IMR-90 (cell line): ENCODE results near the gene CDRT4. TPM values are rescaled to one million over a fixed set of nuclear protein-coding genes. Genes with fewer than 3 reads are reported as not detected.
"Not testable (repeated sequence)": the region's sequence is repeated elsewhere in the genome, so short reads cannot be mapped to it uniquely, and the experiment has no call there.

ENCODE experiments used
- ATAC-seq: fragments of 200-7000 bp; cut with Tn5 transposase; 2 replicates; pipeline ENCODE4 v1.9.1; 2020; ENCODE audit warnings: low read depth, mild to moderate bottlenecking, moderate library complexity
- BruUV-seq: library from RNA; stranded (reverse); fragments of 400-500 nt; replicated peaks from 2 replicates; lab custom pipeline; 2021; lab: Mats Ljungman, UMichigan
- CTCF ChIA-PET: fragments of 300-600 bp; formaldehyde crosslinking; extraction: SDS; loops from one replicate; lab custom pipeline; 2021; ENCODE audit warnings: antibody characterized with exemption; lab: Yijun Ruan, JAX
- POLR2A ChIA-PET: fragments of 300-600 bp; sonication (Branson Sonifier 250); formaldehyde crosslinking; loops from one replicate; lab custom pipeline; 2022; ENCODE audit warnings: antibody characterized with exemption; ENCODE audit not compliant: unreplicated experiment; lab: Charles Lee
- DNase-seq: peaks from one replicate; pipeline ENCODE4 v3.0.0; 2013
- H2AFZ ChIP-seq: replicated peaks from 2 replicates; pipeline ENCODE3; 2013; ENCODE audit warnings: low read length, mild to moderate bottlenecking; ENCODE audit not compliant: poor library complexity
- H2AK5ac ChIP-seq: 2 replicates; pipeline ENCODE4 v1.6.1; 2013; ENCODE audit warnings: low read depth, low read length, inconsistent platforms
- H2AK9ac ChIP-seq: replicated peaks from 2 replicates; pipeline ENCODE3; 2013; ENCODE audit warnings: mild to moderate bottlenecking, low read depth, low read length, moderate library complexity; ENCODE audit not compliant: poor library complexity
- H2BK120ac ChIP-seq: 2 replicates; pipeline ENCODE4 v1.6.1; 2013; ENCODE audit warnings: low read depth, low read length, inconsistent platforms
- H2BK15ac ChIP-seq: 3 replicates; pipeline ENCODE4 v1.6.1; 2013; ENCODE audit warnings: low read depth, low read length, inconsistent platforms
- H2BK20ac ChIP-seq: 2 replicates; pipeline ENCODE4 v1.6.1; 2013; ENCODE audit warnings: low read depth, mild to moderate bottlenecking, inconsistent platforms, low read length, moderate library complexity
- H2BK5ac ChIP-seq: 2 replicates; pipeline ENCODE4 v1.6.1; 2013; ENCODE audit warnings: mild to moderate bottlenecking, low read depth, low read length, inconsistent platforms; ENCODE audit not compliant: poor library complexity, severe bottlenecking
- H3K14ac ChIP-seq: replicated peaks from 2 replicates; pipeline ENCODE4 v1.6.1; 2013; ENCODE audit warnings: low read depth, low read length, inconsistent platforms
- H3K18ac ChIP-seq: 2 replicates; pipeline ENCODE4 v1.6.1; 2013; ENCODE audit warnings: low read depth, low read length, control low read depth
- H3K23ac ChIP-seq: 2 replicates; pipeline ENCODE4 v1.6.1; 2013; ENCODE audit warnings: low read depth, low read length, inconsistent platforms
- H3K27ac ChIP-seq: 2 replicates; pipeline ENCODE4 v1.5.1; 2013; ENCODE audit warnings: mild to moderate bottlenecking, control low read depth, low read length; ENCODE audit not compliant: insufficient read depth
- H3K27me3 ChIP-seq: 2 replicates; pipeline ENCODE4 v1.6.1; 2013; ENCODE audit warnings: low read length; ENCODE audit not compliant: control insufficient read depth, insufficient read depth
- H3K36me3 ChIP-seq: 2 replicates; pipeline ENCODE4 v1.6.1; 2013; ENCODE audit warnings: low read length, mixed read lengths; ENCODE audit not compliant: control insufficient read depth, insufficient read depth
- H3K4ac ChIP-seq: 2 replicates; pipeline ENCODE4 v1.6.1; 2013; ENCODE audit warnings: low read depth, low read length, inconsistent platforms
- H3K4me1 ChIP-seq: 2 replicates; pipeline ENCODE4 v1.6.1; 2013; ENCODE audit warnings: low read length, mixed read lengths; ENCODE audit not compliant: control insufficient read depth, insufficient read depth
- H3K4me2 ChIP-seq: 2 replicates; pipeline ENCODE4 v1.6.1; 2013; ENCODE audit warnings: low read depth, mild to moderate bottlenecking, control low read depth, low read length, moderate library complexity
- H3K4me3 ChIP-seq: 2 replicates; pipeline ENCODE4 v1.5.1; 2013; ENCODE audit warnings: low read depth, mild to moderate bottlenecking, control low read depth, low read length, moderate library complexity; ENCODE audit not compliant: insufficient read depth
- H3K56ac ChIP-seq: 2 replicates; pipeline ENCODE4 v1.6.1; 2013; ENCODE audit warnings: low read length, inconsistent platforms; ENCODE audit not compliant: insufficient read depth; ENCODE audit errors: extremely low read depth
- H3K79me1 ChIP-seq, 2 experiments: 2 replicates each; pipeline ENCODE4 v1.6.1; 2013; ENCODE audit warnings: low read length in 2 of 2, inconsistent platforms in 1 of 2, low read depth in 1 of 2
- H3K9ac ChIP-seq: 2 replicates; pipeline ENCODE4 v1.6.1; 2013; ENCODE audit warnings: low read depth, low read length, control low read depth
- H3K9me1 ChIP-seq: 2 replicates; pipeline ENCODE4 v1.6.1; 2013; ENCODE audit warnings: low read length, inconsistent platforms; ENCODE audit not compliant: insufficient read depth
- H3K9me3 ChIP-seq: 2 replicates; pipeline ENCODE4 v1.6.1; 2013; ENCODE audit warnings: low read length; ENCODE audit not compliant: control insufficient read depth, insufficient read depth
- H4K20me1 ChIP-seq: 2 replicates; pipeline ENCODE4 v1.6.1; 2013; ENCODE audit warnings: low read length, inconsistent platforms; ENCODE audit not compliant: insufficient read depth
- H4K5ac ChIP-seq: 2 replicates; pipeline ENCODE4 v1.6.1; 2013; ENCODE audit warnings: mild to moderate bottlenecking, low read depth, low read length, control low read depth
- H4K8ac ChIP-seq, 2 experiments: 2 replicates each; pipeline ENCODE4 v1.6.1; 2013; ENCODE audit warnings: low read depth in 2 of 2, low read length in 2 of 2, control low read depth in 1 of 2, inconsistent platforms in 1 of 2
- H4K91ac ChIP-seq: 2 replicates; pipeline ENCODE4 v1.6.1; 2013; ENCODE audit warnings: low read depth, low read length, inconsistent platforms; ENCODE audit not compliant: insufficient read depth
- BHLHE40 ChIP-seq: fragments of 150-350 bp; IDR thresholded peaks from 2 replicates; pipeline ENCODE4 v1.6.1; 2016; ENCODE audit warnings: mild to moderate bottlenecking, low read depth, low read length
- ELK1 ChIP-seq: fragments of 150-350 bp; IDR thresholded peaks from 2 replicates; pipeline ENCODE4 v1.6.1; 2016; ENCODE audit warnings: low read depth, mild to moderate bottlenecking, low read length, moderate library complexity, borderline replicate concordance
- RAD21 ChIP-seq: IDR thresholded peaks from 2 replicates; pipeline ENCODE4 v1.6.1; 2012; ENCODE audit warnings: low read length, improper control_type of control experiment
- SMC3 ChIP-seq: fragments of 150-350 bp; IDR thresholded peaks from 2 replicates; pipeline ENCODE4 v1.6.1; 2016; ENCODE audit warnings: low read depth, mild to moderate bottlenecking, antibody characterized with exemption, low read length, moderate library complexity
- WGBS, 2 experiments: methylation state at CpG; one replicate each; pipeline versions ENCODE4 v1.1.5 to v1.1.7; 2013; ENCODE audit warnings: missing lambda C conversion rate in 2 of 2; ENCODE audit not compliant: insufficient read length in 1 of 2; ENCODE audit errors: extremely low coverage in 2 of 2; 5-methylcytosine and 5-hydroxymethylcytosine counted together
- dilution Hi-C: fragments of 300-500 bp; cut with HindIII; formaldehyde crosslinking; loops from one replicate; pipeline ENCODE4 v1.14.3; 2018; ENCODE audit warnings: low sequenced_read_pairs; ENCODE audit not compliant: unreplicated experiment
- in situ Hi-C: fragments of 300-500 bp; cut with MboI; formaldehyde crosslinking; loops from 3 replicates; pipeline ENCODE4 v1.14.3; 2019; ENCODE audit warnings: low sequenced_read_pairs, inconsistent platforms, mixed read lengths
- intact Hi-C: fragments of 100-400 bp; cut with micrococcal nuclease; formaldehyde crosslinking; loops from 2 replicates; pipeline ENCODE4 v1.10.0; 2022
- polyA plus RNA-seq, 3 experiments: library from polyadenylated mRNA; depleted of rRNA; stranded (reverse); fragments of >200 nt; gene quantifications; 2 replicates each; pipeline ENCODE4 v1.2.3, GENCODE V29; 2012; ENCODE audit warnings: low replicate concordance in 1 of 3
- total RNA-seq: library from RNA; depleted of rRNA; stranded (reverse); fragments of >200 nt; gene quantifications from 2 replicates; pipeline ENCODE4 v1.2.3, GENCODE V29; 2012

Gene CDRT4
- total and polyA plus RNA-seq, 2 of the 4 experiments (the other 2 are of a cell fraction), result 0.90 to 3.7 TPM

- WGBS, 2 experiments, result 67% methylated on average over 1 of the region's 3 CpGs; no CpG with 5 or more reads in 1 of the 2 experiments
- in situ Hi-C loops, result no loop called here
- no peak overlapping the region for H3K4ac ChIP-seq
Observed at GRCh38 chr17:15440347-15440746, 27.1 kb downstream of the CDRT4 start.

GRCh38 chr17:15439205-15439985, 28.0 kb downstream of the CDRT4 start:
- H2BK5ac ChIP-seq, H3K18ac ChIP-seq, H3K56ac ChIP-seq, H3K9me1 ChIP-seq, BruUV-seq, ATAC-seq, H4K20me1 ChIP-seq, H2AFZ ChIP-seq, DNase-seq, H4K5ac ChIP-seq, H3K27ac ChIP-seq, H2AK5ac ChIP-seq, dilution Hi-C loops, intact Hi-C loops, H3K9me3 ChIP-seq, POLR2A ChIA-PET, H2BK20ac ChIP-seq, H3K4ac ChIP-seq, H3K4me2 ChIP-seq, H3K79me1 ChIP-seq, H4K91ac ChIP-seq, H2BK15ac ChIP-seq, H2AK9ac ChIP-seq, H3K23ac ChIP-seq, H4K8ac ChIP-seq, H3K14ac ChIP-seq, H3K36me3 ChIP-seq, H3K9ac ChIP-seq, H3K4me3 ChIP-seq, H2BK120ac ChIP-seq, H3K27me3 ChIP-seq, CTCF ChIA-PET: not testable (repeated sequence)
- in situ Hi-C loops, result loop anchor here (10.0 kb wide), 1 partner anchor 175 kb away; the partner anchor contains the start of gene PMP22
- WGBS, 2 experiments, result no CpG with 5 or more reads among the region's 8 CpGs
- H3K4me1 ChIP-seq, result peaks cover 13% of the 10 kb centered on the region

More at GRCh38 chr17:15440347-15440746, 27.1 kb downstream of the CDRT4 start:
- no peak overlapping the region for H3K18ac ChIP-seq
- H3K4me2 ChIP-seq, result no peak overlapping the region
- H2BK20ac ChIP-seq, result no peak overlapping the region
- H3K9ac ChIP-seq, result no peak overlapping the region
- no peak overlapping the region for H3K56ac ChIP-seq
- H3K9me3 ChIP-seq, result no peaks in the 10 kb centered on the region
- no peak overlapping the region for H4K8ac ChIP-seq
- no peaks in the 10 kb centered on the region for H3K27me3 ChIP-seq
- no peak overlapping the region for H2AK5ac ChIP-seq
- H2BK5ac ChIP-seq, result no peak overlapping the region
- no peak overlapping the region for H2AK9ac ChIP-seq
- TF ChIP-seq RAD21 (no peak), SMC3 (no peak), BHLHE40 (no peak), ELK1 (no peak)
- no peaks in the 10 kb centered on the region for H4K20me1 ChIP-seq
- no peak overlapping the region for H3K23ac ChIP-seq
- H2AFZ ChIP-seq, result no peak overlapping the region
- H4K5ac ChIP-seq, result no peak overlapping the region
- no peak overlapping the region for H4K91ac ChIP-seq
- no peak overlapping the region for H3K4me3 ChIP-seq
- H2BK120ac ChIP-seq, result no peak overlapping the region
- DNase-seq, result no peak
- dilution Hi-C loops (no loop called here), intact Hi-C loops (no loop called here)
- peaks cover 2% of the 10 kb centered on the region for H3K9me1 ChIP-seq
- H3K79me1 ChIP-seq, result no peaks in the 10 kb centered on the region
- H3K27ac ChIP-seq, result no peak overlapping the region
- POLR2A ChIA-PET, result no interaction called here
- no peak overlapping the region for H3K14ac ChIP-seq
- no TSS peak for BruUV-seq
- H3K4me1 ChIP-seq, result peaks cover 8% of the 10 kb centered on the region; the same call in 1 of the 2 replicates
- ATAC-seq, result no peak
- CTCF ChIA-PET, result no interaction called here
- no peak overlapping the region for H2BK15ac ChIP-seq
- peaks cover 3% of the 10 kb centered on the region; the same call in 1 of the 2 replicates for H3K36me3 ChIP-seq
